OCI-LY7 (cell line): ENCODE data around the gene ZNF292.

Experiments
- CTCF ChIP-seq: fragments of 200-600 bp; sonication (generic); conservative IDR thresholded peaks from 2 replicates; pipeline ENCODE4 v1.5.1; 2014; ENCODE audit warnings: mild to moderate bottlenecking, antibody characterized with exemption, low read length, moderate library complexity, mixed read lengths
- EZH2phosphoT487 ChIP-seq: fragments of 200-600 bp; sonication (generic); IDR thresholded peaks from 2 replicates; pipeline ENCODE4 v1.6.1; 2018; ENCODE audit warnings: low read depth, borderline replicate concordance, mild to moderate bottlenecking, mixed run types, antibody characterized with exemption, low read length, moderate library complexity, mixed read lengths

- TF ChIP-seq CTCF = no peak
- TF ChIP-seq EZH2phosphoT487 = no peak
Observed at GRCh38 chr6:87124074-87124473, 31.3 kb upstream of the ZNF292 start.
